H1 (cell line): Measurements from ENCODE around the gene MYLK4. TPM values are rescaled to one million over a fixed set of nuclear protein-coding genes. Genes with fewer than 3 reads are reported as not detected.

Source experiments
- CTCF ChIA-PET: fragments of 300-600 bp; sonication (Branson Sonifier 250); formaldehyde crosslinking; loops from one replicate; lab custom pipeline; 2021; ENCODE audit not compliant: partially characterized antibody; lab: Charles Lee
- POLR2A ChIA-PET: fragments of 300-600 bp; sonication (Branson Sonifier 250); formaldehyde crosslinking; loops from one replicate; lab custom pipeline; 2021; ENCODE audit warnings: inconsistent platforms; ENCODE audit not compliant: partially characterized antibody; lab: Charles Lee
- DNase-seq, 2 experiments: peaks; one replicate each; pipeline versions ENCODE4 v3.0.0 to v3.0.0-alpha.2; 2010 to 2022; ENCODE audit warnings: low spot score in 2 of 2, low read depth in 1 of 2, mixed read lengths in 1 of 2
- FAIRE-seq: peaks from 2 replicates; lab custom pipeline; 2011; peaks lifted over from hg19 to GRCh38; lab: Jason Lieb, UNC
- H2AFZ ChIP-seq: 2 replicates; pipeline ENCODE4 v1.8.1; 2012; ENCODE audit warnings: low read length, inconsistent platforms
- H2AK5ac ChIP-seq: 2 replicates; pipeline ENCODE4 v1.6.1; 2013; ENCODE audit warnings: low read depth, low read length
- H2BK120ac ChIP-seq: replicated peaks from 2 replicates; pipeline ENCODE3; 2013; ENCODE audit warnings: low read depth, low read length, inconsistent platforms
- H2BK12ac ChIP-seq: 2 replicates; pipeline ENCODE4 v1.6.1; 2013; ENCODE audit warnings: low read depth, low read length
- H2BK15ac ChIP-seq: 2 replicates; pipeline ENCODE4 v1.6.1; 2013; ENCODE audit warnings: low read length
- H2BK20ac ChIP-seq: 2 replicates; pipeline ENCODE4 v1.6.1; 2013; ENCODE audit warnings: low read length
- H2BK5ac ChIP-seq: 2 replicates; pipeline ENCODE4 v1.6.1; 2013; ENCODE audit warnings: low read depth, low read length
- H3K14ac ChIP-seq: 2 replicates; pipeline ENCODE4 v1.6.1; 2013; ENCODE audit warnings: inconsistent platforms; ENCODE audit not compliant: insufficient read length
- H3K18ac ChIP-seq: 2 replicates; pipeline ENCODE4 v1.6.1; 2013; ENCODE audit warnings: low read length; ENCODE audit errors: extremely low read depth
- H3K23ac ChIP-seq: 2 replicates; pipeline ENCODE4 v1.6.1; 2013; ENCODE audit warnings: inconsistent platforms; ENCODE audit not compliant: insufficient read length
- H3K23me2 ChIP-seq: 2 replicates; pipeline ENCODE4 v1.6.1; 2013; ENCODE audit warnings: low read depth, low read length
- H3K27ac ChIP-seq: 2 replicates; pipeline ENCODE4 v1.6.1; 2011; ENCODE audit warnings: low read depth, low read length, inconsistent platforms
- H3K27me3 ChIP-seq, 4 experiments: replicated peaks in 1 of 4; 1 replicate in 1 of 4; 2 replicates in 3 of 4; pipeline versions ENCODE4 v1.6.1 to v1.8.1; 2011 to 2013; ENCODE audit warnings: low read length in 3 of 4, mild to moderate bottlenecking in 3 of 4, inconsistent platforms in 2 of 4, mixed read lengths in 2 of 4, moderate library complexity in 1 of 4; ENCODE audit not compliant: control insufficient read depth in 3 of 4, insufficient read depth in 3 of 4; ENCODE audit errors: extremely low read depth in 1 of 4
- H3K36me3 ChIP-seq, 4 experiments: 2 replicates each; pipeline versions ENCODE4 v1.6.1 to v1.8.1; 2011 to 2013; ENCODE audit warnings: mild to moderate bottlenecking in 4 of 4, low read length in 3 of 4, moderate library complexity in 2 of 4, control low read depth in 1 of 4, inconsistent platforms in 1 of 4; ENCODE audit not compliant: insufficient read depth in 4 of 4, control insufficient read depth in 2 of 4
- H3K4ac ChIP-seq: replicated peaks from 2 replicates; pipeline ENCODE3; 2013; ENCODE audit warnings: low read length, low read depth, mixed read lengths, inconsistent platforms; ENCODE audit not compliant: insufficient read length
- H3K4me1 ChIP-seq, 4 experiments: replicated peaks in 1 of 4; 1 replicate in 1 of 4; 2 replicates in 3 of 4; pipeline versions ENCODE4 v1.6.1 to v1.8.1; 2011 to 2013; ENCODE audit warnings: low read length in 3 of 4, inconsistent platforms in 2 of 4, mixed read lengths in 1 of 4; ENCODE audit not compliant: insufficient read depth in 4 of 4, control insufficient read depth in 3 of 4
- H3K4me2 ChIP-seq, 2 experiments: 2 replicates each; pipeline versions ENCODE4 v1.6.1 to v1.8.1; 2011 to 2013; ENCODE audit warnings: low read depth in 2 of 2, low read length in 2 of 2, control low read depth in 1 of 2, inconsistent platforms in 1 of 2, mild to moderate bottlenecking in 1 of 2; ENCODE audit not compliant: insufficient read depth in 1 of 2
- H3K4me3 ChIP-seq, 4 experiments: fragments of 200-600, 300-600 bp in 1 of 4; sonication (generic), shearing (Covaris generic), sonication (Bioruptor Twin) in 1 of 4; 2 replicates each; pipeline versions ENCODE4 v1.5.1 to v1.8.1; 2011 to 2016; ENCODE audit warnings: low read length in 4 of 4, low read depth in 3 of 4, control low read depth in 2 of 4, inconsistent platforms in 2 of 4, mild to moderate bottlenecking in 2 of 4, mixed read lengths in 1 of 4, moderate library complexity in 1 of 4; ENCODE audit not compliant: insufficient read depth in 2 of 4; ENCODE audit errors: extremely low read depth in 1 of 4
- H3K56ac ChIP-seq: replicated peaks from 2 replicates; pipeline ENCODE3; 2013; ENCODE audit warnings: low read depth, mild to moderate bottlenecking, mixed read lengths, low read length, inconsistent platforms; ENCODE audit not compliant: insufficient read length
- H3K79me1 ChIP-seq: 2 replicates; pipeline ENCODE4 v1.6.1; 2013; ENCODE audit warnings: low read depth, low read length, control low read depth
- H3K79me2 ChIP-seq, 2 experiments: 2 replicates each; pipeline versions ENCODE4 v1.6.1 to v1.8.1; 2012 to 2013; ENCODE audit warnings: low read length in 2 of 2, mild to moderate bottlenecking in 2 of 2, inconsistent platforms in 1 of 2; ENCODE audit not compliant: insufficient read depth in 2 of 2, control insufficient read depth in 1 of 2
- H3K9ac ChIP-seq, 4 experiments: replicated peaks in 1 of 4; 1 replicate in 1 of 4; 2 replicates in 3 of 4; pipeline versions ENCODE4 v1.6.1 to v1.8.1; 2011 to 2013; ENCODE audit warnings: low read depth in 3 of 4, low read length in 3 of 4, control low read depth in 2 of 4, mild to moderate bottlenecking in 2 of 4, moderate library complexity in 2 of 4, inconsistent platforms in 1 of 4; ENCODE audit errors: extremely low read depth in 1 of 4
- H3K9me3 ChIP-seq, 2 experiments: 2 replicates each; pipeline versions ENCODE4 v1.6.1 to v1.8.1; 2012 to 2013; ENCODE audit warnings: mild to moderate bottlenecking in 2 of 2, moderate library complexity in 2 of 2, control low read depth in 1 of 2, inconsistent platforms in 1 of 2, low read depth in 1 of 2, low read length in 1 of 2, mixed read lengths in 1 of 2; ENCODE audit not compliant: insufficient read depth in 2 of 2
- H4K20me1 ChIP-seq, 2 experiments: replicated peaks in 1 of 2; 2 replicates each; pipeline versions ENCODE3 to v1.8.1; 2011 to 2013; ENCODE audit warnings: inconsistent platforms in 2 of 2, low read length in 2 of 2, mild to moderate bottlenecking in 1 of 2; ENCODE audit not compliant: insufficient read depth in 2 of 2, control insufficient read depth in 1 of 2
- H4K5ac ChIP-seq: 2 replicates; pipeline ENCODE4 v1.6.1; 2013; ENCODE audit warnings: low read length, low read depth, mixed read lengths, inconsistent platforms; ENCODE audit not compliant: insufficient read length
- H4K8ac ChIP-seq: 2 replicates; pipeline ENCODE4 v1.8.0; 2013; ENCODE audit warnings: mild to moderate bottlenecking, moderate library complexity, low read length, inconsistent platforms; ENCODE audit not compliant: insufficient read depth; ENCODE audit errors: extremely low read depth
- H4K91ac ChIP-seq: replicated peaks from 2 replicates; pipeline ENCODE3; 2013; ENCODE audit warnings: low read length, mixed read lengths, inconsistent platforms; ENCODE audit not compliant: insufficient read length
- CHD2 ChIP-seq: IDR thresholded peaks from 2 replicates; pipeline ENCODE4 v1.6.1; 2012; ENCODE audit warnings: low read length, improper control_type of control experiment
- FOSL1 ChIP-seq: IDR thresholded peaks from 2 replicates; pipeline ENCODE4 v1.6.1; 2011; ENCODE audit warnings: mild to moderate bottlenecking, low read depth, low read length, moderate library complexity; ENCODE audit not compliant: insufficient read depth
- HDAC2 ChIP-seq, 2 experiments: fragments of 300-600 bp in 1 of 2; sonication (generic) in 1 of 2; IDR thresholded peaks; 2 replicates each; pipeline ENCODE4 v1.6.1; 2011 to 2012; ENCODE audit warnings: low read depth in 2 of 2, low read length in 2 of 2, mild to moderate bottlenecking in 2 of 2, moderate library complexity in 2 of 2, borderline replicate concordance in 1 of 2, inconsistent platforms in 1 of 2
- SP2 ChIP-seq: IDR thresholded peaks from 2 replicates; pipeline ENCODE4 v1.6.1; 2012; ENCODE audit warnings: mild to moderate bottlenecking, low read length, inconsistent platforms
- ZNF274 ChIP-seq: IDR thresholded peaks from 2 replicates; pipeline ENCODE4 v1.7.0; 2012; ENCODE audit warnings: low read length, borderline replicate concordance; ENCODE audit errors: extremely low read depth
- WGBS, 2 experiments: shearing (Covaris generic) in 1 of 2; methylation state at CpG; one replicate each; pipeline versions ENCODE4 v1.1.6 to v1.1.7; 2013 to 2015; ENCODE audit warnings: low lambda C conversion rate in 2 of 2, mixed read lengths in 2 of 2, inconsistent platforms in 1 of 2, low coverage in 1 of 2, missing lambda C conversion rate in 1 of 2; ENCODE audit not compliant: insufficient replicate concordance in 2 of 2, insufficient coverage in 1 of 2, insufficient read length in 1 of 2; ENCODE audit errors: extremely low coverage in 1 of 2, missing lambda C conversion rate in 1 of 2; 5-methylcytosine and 5-hydroxymethylcytosine counted together
- polyA plus RNA-seq, 7 experiments: library from polyadenylated mRNA; depleted of rRNA in 3 of 7; stranded (reverse) in 5 of 7; unstranded in 2 of 7; fragments of >200 nt in 5 of 7; fragments of 200-250 nt in 2 of 7; gene quantifications; 1 replicate in 5 of 7; 2 replicates in 1 of 7; 4 replicates in 1 of 7; pipeline versions ENCODE4 v1.2.1 to v1.2.3, GENCODE V29; 2011 to 2013; ENCODE audit warnings: missing spikeins in 2 of 7, mixed read lengths in 2 of 7
- total RNA-seq: library from RNA; stranded (reverse); fragmentation: NEBNext Ultra II Directional; extraction: Animal tissue kit (Norgen Biotek cat#: 25700); gene quantifications from 2 replicates; pipeline ENCODE4 v1.2.1, GENCODE V29; 2021

MYLK4 gene
- total and polyA plus RNA-seq, 2 of the 8 experiments (the other 6 are each of a cell fraction or from before 2014, with no cell fraction given): 0.11 to 0.17 TPM

GRCh38 chr6:2766767-2767656 lies 16.3 kb upstream of the MYLK4 start:
- Histone ChIP-seq H2BK12ac (no peak overlapping the region), H3K9ac (peak overlapping the region in 3 of 4 experiments; percentile 56 to 80 (median 74); a peak in 3 of 7 replicates), H4K91ac (no peak overlapping the region), H3K4ac (no peak overlapping the region), H4K5ac (no peak overlapping the region), H3K18ac (no peak overlapping the region), H2BK120ac (no peak overlapping the region), H2BK20ac (no peak overlapping the region), H3K14ac (no peak overlapping the region), H3K23me2 (peaks cover 11% of the 10 kb centered on the region), H4K8ac (no peak overlapping the region), H3K23ac (no peak overlapping the region), H2BK5ac (peak overlapping the region; percentile 38; the same call in 1 of the 2 replicates), H3K27ac (no peak overlapping the region), H3K56ac (no peak overlapping the region), H3K36me3 (peaks cover 0 to 19% (median 1%) of the 10 kb centered on the region in 4 experiments; a peak in 1 of 8 replicates), H2BK15ac (no peak overlapping the region), H3K79me2 (peaks cover 16 to 59% of the 10 kb centered on the region in 2 experiments), H3K4me2 (peak overlapping the region; percentile 83 to 88), H4K20me1 (peaks cover 14 to 22% of the 10 kb centered on the region in 2 experiments), H3K79me1 (peaks cover 22% of the 10 kb centered on the region), H3K9me3 (no peaks in the 10 kb centered on the region), H2AK5ac (no peak overlapping the region; the same call in 1 of the 2 replicates), H3K4me3 (peak overlapping the region; percentile 81 to 94 (median 84)), H2AFZ (no peak overlapping the region), H3K27me3 (no peaks in the 10 kb centered on the region), H3K4me1 (peaks cover 0 to 11% (median 8%) of the 10 kb centered on the region in 4 experiments; a peak in 4 of 7 replicates)
- no peak for TF ChIP-seq ZNF274
- no peak for TF ChIP-seq HDAC2 (IDR thresholded peaks at IDR 0.05; ENCODE audit: borderline replicate concordance in 1 of 2, low read depth in 2 of 2, low read length in 2 of 2)
- TF ChIP-seq CHD2: no peak
- TF ChIP-seq FOSL1: no peak
- no peak for TF ChIP-seq SP2
- FAIRE-seq (no peak), DNase-seq (no peak)
- ChIA-PET POLR2A (interaction anchor here (1.0 to 5.6 kb wide), 6 partner anchors 10 to 463 kb away, joined by 3 to 21 read pairs (median 4); no protein-coding TSS in a partner anchor), CTCF (interaction anchor here (0.7 to 7.4 kb wide), 10 partner anchors 9 to 208 kb away, joined by 3 to 66 read pairs (median 4); partner anchors contain the start of gene SERPINB1)
- WGBS, 2 experiments: 45% methylated on average over 13 of the region's 13 CpGs; no CpG with 5 or more reads in 1 of the 2 experiments
